NK-92 treated with Interleukin-12 subunit alpha and Interleukin-12 subunit beta, amount 100 ng/mL, for 24 hours (cell line): ENCODE results near the gene INIP.
A peak's percentile ranks its signal among the peaks of the same experiment; 100 is the strongest.

ENCODE experiments used
- DNase-seq: peaks from one replicate; lab custom pipeline; 2025; lab: John Stamatoyannopoulos, UW

Gene INIP

GRCh38 chr9:112717661-112718331, at the start of gene INIP:
TSS of gene INIP (minus strand) at chr9:112718117. CDS start at chr9:112716485, 1,632 bp downstream.
- peak; percentile 93 for DNase-seq

GRCh38 chr9:112765281-112765680, 47.4 kb upstream of the INIP start:
- DNase-seq: no peak

GRCh38 chr9:112764837-112765236, 46.9 kb upstream of the INIP start:
- no peak for DNase-seq

GRCh38 chr9:112764344-112764743, 46.4 kb upstream of the INIP start:
- no peak for DNase-seq

- no peak for DNase-seq
These were observed 45.0 kb upstream of the INIP start for GRCh38 chr9:112762726-112763518.

- no peak for DNase-seq
These were observed 44.2 kb upstream of the INIP start for GRCh38 chr9:112761912-112762655.

GRCh38 chr9:112760821-112761220, 42.9 kb upstream of the INIP start:
- DNase-seq: no peak

GRCh38 chr9:112757940-112758339, 40.0 kb upstream of the INIP start:
- DNase-seq: no peak

- DNase-seq: no peak
These were observed 39.5 kb upstream of the INIP start for GRCh38 chr9:112757282-112757883.

- no peak for DNase-seq
These were observed 37.8 kb upstream of the INIP start for GRCh38 chr9:112755675-112756074.

GRCh38 chr9:112755016-112755427, 37.1 kb upstream of the INIP start:
- no peak for DNase-seq

- DNase-seq: peak; percentile 19
These were observed 36.7 kb upstream of the INIP start for GRCh38 chr9:112754578-112754977.

GRCh38 chr9:112753725-112754124, 35.8 kb upstream of the INIP start:
- peak; percentile 28 for DNase-seq

- no peak for DNase-seq
These were observed 34.6 kb upstream of the INIP start for GRCh38 chr9:112752334-112753125.

GRCh38 chr9:112751056-112751795, 33.3 kb upstream of the INIP start:
- DNase-seq: peak; percentile 65

GRCh38 chr9:112750764-112751055, 32.8 kb upstream of the INIP start:
- DNase-seq: no peak

- DNase-seq: peak; percentile 69
These were observed 32.3 kb upstream of the INIP start, which contains the start of gene SNX30 for GRCh38 chr9:112750016-112750763. TSS of gene SNX30 (plus strand) at chr9:112750760. CDS start at chr9:112751002, 242 bp downstream.

GRCh38 chr9:112747094-112747493, 29.2 kb upstream of the INIP start:
- no peak for DNase-seq

- DNase-seq: no peak
These were observed 26.3 kb upstream of the INIP start for GRCh38 chr9:112744177-112744576.

GRCh38 chr9:112743216-112743836, 25.4 kb upstream of the INIP start:
- DNase-seq: no peak
